Ishikawa (cell line): ENCODE results near the gene BCAT1.

Source experiments
- CEBPB ChIP-seq: IDR thresholded peaks from 2 replicates; pipeline ENCODE4 v1.6.1; 2012
- CREB1 ChIP-seq: IDR thresholded peaks from 2 replicates; pipeline ENCODE4 v1.6.1; 2012; ENCODE audit warnings: low read depth
- EGR1 ChIP-seq: IDR thresholded peaks from 2 replicates; pipeline ENCODE4 v1.6.1; 2012
- EP300 ChIP-seq: IDR thresholded peaks from 2 replicates; pipeline ENCODE4 v1.6.1; 2012; ENCODE audit warnings: borderline replicate concordance
- FOXM1 ChIP-seq: IDR thresholded peaks from 2 replicates; pipeline ENCODE4 v1.6.1; 2012; ENCODE audit warnings: low read depth, borderline replicate concordance
- NFIC ChIP-seq: IDR thresholded peaks from 2 replicates; pipeline ENCODE4 v1.6.1; 2012
- RAD21 ChIP-seq: IDR thresholded peaks from 2 replicates; pipeline ENCODE4 v1.6.1; 2012; ENCODE audit warnings: low read depth
- TAF1 ChIP-seq: IDR thresholded peaks from 2 replicates; pipeline ENCODE4 v1.6.1; 2012; ENCODE audit warnings: low read depth, mild to moderate bottlenecking
- TCF12 ChIP-seq: IDR thresholded peaks from 2 replicates; pipeline ENCODE4 v1.6.1; 2012; ENCODE audit warnings: low read depth
- USF1 ChIP-seq: IDR thresholded peaks from 2 replicates; pipeline ENCODE4 v1.6.1; 2012
- TF ChIP-seq, protein P1 (sequence below): IDR thresholded peaks from 2 replicates; pipeline ENCODE4 v1.6.1; 2012

GRCh38 chr12:24948420-24948756 lies 513 bp downstream of the BCAT1 start:
- TF ChIP-seq EP300 (no peak), NFIC (no peak), TAF1 (no peak), RAD21 (no peak), CREB1 (no peak), USF1 (no peak), EGR1 (no peak), CEBPB (no peak), FOXM1 (no peak), TCF12 (no peak)
- TF ChIP-seq, protein P1, sequence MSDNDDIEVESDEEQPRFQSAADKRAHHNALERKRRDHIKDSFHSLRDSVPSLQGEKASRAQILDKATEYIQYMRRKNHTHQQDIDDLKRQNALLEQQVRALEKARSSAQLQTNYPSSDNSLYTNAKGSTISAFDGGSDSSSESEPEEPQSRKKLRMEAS: no peak
